Renal pelvis (tissue), 4 donors: Measurements from ENCODE around the gene ZFPL1. TPM values are rescaled to one million over a fixed set of nuclear protein-coding genes. Genes with fewer than 3 reads are reported as not detected.

Experiments
- DNase-seq: peaks from one replicate; pipeline ENCODE4 v3.0.0-alpha.2; 2013
- polyA plus RNA-seq, 3 donors: library from polyadenylated mRNA; unstranded; fragments of 120-200 nt; gene quantifications; one replicate each; pipeline ENCODE4 v1.2.1, GENCODE V29; 2013; ENCODE audit not compliant: insufficient read length in 3 of 3

Gene ZFPL1
- polyA plus RNA-seq, 3 donors = 30.4 to 37.1 (median 35.4) TPM

- DNase-seq = no peak
These were observed 3.2 kb downstream of the ZFPL1 start for GRCh38 chr11:65087216-65087615.

- DNase-seq = no peak
These were observed 3.8 kb downstream of the ZFPL1 start for GRCh38 chr11:65087827-65088226.

- no peak for DNase-seq
These were observed 5.6 kb downstream of the ZFPL1 start for GRCh38 chr11:65089621-65090020.

GRCh38 chr11:65090628-65091027 lies 6.6 kb downstream of the ZFPL1 start:
- DNase-seq = no peak

- no peak for DNase-seq
These were observed 11.4 kb downstream of the ZFPL1 start for GRCh38 chr11:65095427-65095826.

GRCh38 chr11:65095974-65096806 lies 12.2 kb downstream of the ZFPL1 start, which contains the start of gene VPS51:
Gene VPS51 (plus strand): TSS chr11:65096214. CDS start chr11:65096251, 37 bp downstream.
- DNase-seq = peak; percentile 92

DNA sequence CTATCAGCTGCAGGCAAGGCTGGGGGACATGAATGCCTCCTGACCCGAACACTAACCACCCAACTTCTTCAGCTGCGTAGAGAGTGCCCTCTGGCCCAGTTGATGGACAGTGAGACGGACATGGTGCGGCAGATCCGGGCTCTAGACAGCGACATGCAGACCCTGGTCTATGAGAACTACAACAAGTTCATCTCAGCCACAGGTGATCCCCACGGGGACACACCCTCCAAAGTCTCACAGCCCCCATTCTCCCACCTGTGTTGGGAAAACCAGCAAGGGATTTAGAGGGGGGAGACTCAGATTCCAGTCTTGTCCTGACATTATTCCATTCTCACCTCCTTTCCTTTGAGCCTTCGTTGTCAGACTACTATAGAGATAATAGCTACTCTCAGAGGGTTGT lies 12.9 kb downstream of the ZFPL1 start:
- DNase-seq = no peak

GRCh38 chr11:65100674-65101350 lies 16.8 kb downstream of the ZFPL1 start:
- DNase-seq = no peak

- DNase-seq = no peak
These were observed 18.4 kb downstream of the ZFPL1 start for GRCh38 chr11:65102142-65103095.

GRCh38 chr11:65103476-65103875 lies 19.5 kb downstream of the ZFPL1 start:
- no peak for DNase-seq

DNA sequence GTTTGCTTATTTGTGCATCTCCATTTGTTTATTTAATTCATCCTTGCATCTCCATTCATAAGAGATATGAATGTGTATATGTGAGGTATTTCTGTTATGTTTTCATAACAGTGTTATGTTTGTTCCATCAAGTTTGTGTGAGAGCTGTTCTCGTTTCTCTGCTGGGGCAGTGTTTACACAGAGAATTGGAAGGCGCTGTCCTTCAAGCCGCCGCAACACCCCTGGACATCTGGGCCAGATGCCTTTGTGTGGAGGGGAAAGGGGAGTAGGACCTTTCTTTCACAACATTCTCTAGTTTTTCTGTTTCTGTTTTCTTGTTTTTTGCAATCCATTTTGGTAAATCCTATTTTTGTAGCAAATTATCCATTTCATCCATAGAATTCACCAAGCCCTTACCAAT lies 20.6 kb downstream of the ZFPL1 start:
- DNase-seq = no peak

DNA sequence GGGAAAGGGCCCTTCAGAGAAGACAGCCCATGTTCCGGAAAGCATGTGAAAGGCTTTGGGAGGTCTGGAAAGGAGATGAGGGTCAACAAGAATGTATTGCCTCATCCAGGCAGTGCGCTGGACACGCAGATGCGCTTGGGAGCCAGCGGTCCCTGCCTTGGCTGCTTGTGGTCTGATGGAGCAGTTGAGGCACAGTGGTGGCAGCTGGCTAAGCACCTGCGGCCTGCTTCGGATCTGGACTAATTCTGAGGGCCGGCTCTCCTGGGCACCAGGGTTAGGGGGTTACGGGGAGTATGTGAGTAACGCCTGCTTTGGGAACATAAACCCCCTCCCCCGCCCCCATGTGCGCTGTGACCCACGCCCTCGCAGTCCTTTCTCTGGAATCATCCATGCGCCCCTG lies 23.1 kb downstream of the ZFPL1 start:
- DNase-seq = no peak

- no peak for DNase-seq
These were observed 23.9 kb downstream of the ZFPL1 start for GRCh38 chr11:65107751-65108468.

DNA sequence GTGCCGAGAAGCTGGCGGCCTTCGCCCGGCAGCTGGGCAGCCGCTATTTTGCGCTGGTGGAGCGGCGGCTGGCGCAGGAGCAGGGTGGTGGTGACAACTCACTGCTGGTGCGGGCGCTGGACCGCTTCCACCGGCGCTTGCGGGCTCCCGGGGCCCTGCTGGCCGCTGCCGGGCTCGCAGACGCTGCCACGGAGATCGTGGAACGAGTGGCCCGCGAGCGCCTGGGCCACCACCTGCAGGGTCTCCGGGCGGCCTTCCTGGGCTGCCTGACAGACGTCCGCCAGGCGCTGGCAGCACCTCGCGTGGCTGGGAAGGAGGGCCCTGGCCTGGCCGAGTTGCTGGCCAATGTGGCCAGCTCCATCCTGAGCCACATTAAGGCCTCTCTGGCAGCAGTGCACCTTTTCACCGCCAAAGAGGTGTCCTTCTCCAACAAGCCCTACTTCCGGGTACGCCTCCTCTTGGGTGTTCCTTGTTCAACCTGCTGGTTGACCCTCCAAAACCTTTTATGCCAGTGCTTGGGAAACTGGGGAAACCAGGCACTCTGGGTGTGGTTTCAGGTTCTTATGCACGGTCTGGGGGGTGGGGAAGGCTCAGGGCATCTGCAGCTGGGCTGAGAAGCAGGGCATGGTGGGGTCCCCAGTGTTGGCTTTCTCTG lies 24.6 kb downstream of the ZFPL1 start:
- no peak for DNase-seq

DNA sequence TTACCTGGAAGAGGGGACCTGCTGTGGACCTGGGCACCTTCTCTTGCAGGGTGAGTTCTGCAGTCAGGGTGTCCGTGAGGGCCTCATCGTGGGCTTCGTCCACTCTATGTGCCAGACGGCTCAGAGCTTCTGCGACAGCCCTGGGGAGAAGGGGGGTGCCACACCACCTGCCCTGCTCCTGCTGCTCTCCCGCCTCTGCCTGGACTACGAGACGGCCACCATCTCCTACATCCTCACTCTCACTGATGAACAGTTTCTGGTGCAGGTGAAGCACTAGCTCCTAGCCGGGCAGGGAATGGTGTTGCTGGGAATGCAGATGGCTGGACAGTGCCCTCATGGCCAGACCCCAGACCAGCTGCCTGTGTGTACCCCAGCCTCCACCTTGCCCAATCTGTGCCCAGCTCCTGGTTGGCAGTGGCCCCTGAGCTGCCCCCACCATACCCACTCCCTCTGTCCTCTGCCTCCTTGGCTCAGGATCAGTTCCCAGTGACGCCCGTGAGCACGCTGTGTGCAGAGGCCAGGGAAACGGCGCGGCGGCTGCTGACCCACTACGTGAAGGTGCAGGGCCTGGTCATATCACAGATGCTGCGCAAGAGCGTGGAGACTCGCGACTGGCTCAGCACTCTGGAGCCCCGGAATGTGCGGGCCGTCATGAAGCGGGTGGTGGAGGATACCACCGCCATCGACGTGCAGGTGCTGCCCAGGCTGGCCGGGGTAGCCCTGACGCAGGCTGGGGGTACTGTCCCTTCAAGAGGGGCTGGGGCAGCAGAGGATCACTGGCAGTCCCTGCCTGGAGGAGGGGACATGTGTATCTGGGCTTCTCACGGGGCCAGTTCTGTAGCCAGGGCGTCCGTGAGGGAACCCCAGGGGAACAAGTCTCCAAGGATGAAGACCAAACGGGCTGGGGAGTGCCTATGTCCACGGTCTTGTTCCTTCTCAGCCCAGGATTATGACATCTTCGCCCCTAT lies 25.5 kb downstream of the ZFPL1 start:
- DNase-seq = no peak

DNA sequence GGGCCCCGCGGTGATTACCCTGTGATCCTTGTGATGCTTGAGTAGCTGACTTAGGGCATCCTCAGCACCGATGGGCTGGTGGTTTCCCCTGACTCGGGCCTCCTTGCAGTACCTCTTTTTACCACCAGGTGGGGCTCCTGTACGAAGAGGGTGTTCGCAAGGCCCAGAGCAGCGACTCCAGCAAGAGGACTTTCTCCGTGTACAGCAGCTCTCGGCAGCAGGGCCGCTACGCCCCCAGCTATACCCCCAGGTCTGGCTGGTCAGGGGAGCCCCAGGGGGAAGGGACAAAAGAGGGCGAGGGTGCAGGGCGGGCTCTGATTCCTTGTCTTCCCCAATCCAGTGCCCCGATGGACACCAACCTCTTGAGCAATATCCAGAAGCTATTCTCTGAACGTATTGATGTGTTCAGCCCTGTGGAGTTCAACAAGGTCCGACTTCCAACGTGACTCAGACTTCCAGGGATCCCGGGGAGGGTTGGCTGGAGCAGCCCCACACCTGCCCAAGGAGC lies 26.4 kb downstream of the ZFPL1 start:
- DNase-seq = peak; percentile 82

- DNase-seq = no peak
These were observed 27.2 kb downstream of the ZFPL1 start for GRCh38 chr11:65111159-65111743.

GRCh38 chr11:65111744-65112545 lies 27.9 kb downstream of the ZFPL1 start, which contains the start of gene TM7SF2:
Gene TM7SF2 (plus strand): TSS chr11:65111872. CDS start chr11:65112016, 144 bp downstream.
- DNase-seq = peak; percentile 95
